ENCODE data around the gene SCD5. TPM values are rescaled to one million over a fixed set of nuclear protein-coding genes. Genes with fewer than 3 reads are reported as not detected.

The SCD5 gene
- total and polyA plus RNA-seq, 2 of the 4 experiments (the other 2 are of a cell fraction), result 12.4 to 13.5 TPM

DNA sequence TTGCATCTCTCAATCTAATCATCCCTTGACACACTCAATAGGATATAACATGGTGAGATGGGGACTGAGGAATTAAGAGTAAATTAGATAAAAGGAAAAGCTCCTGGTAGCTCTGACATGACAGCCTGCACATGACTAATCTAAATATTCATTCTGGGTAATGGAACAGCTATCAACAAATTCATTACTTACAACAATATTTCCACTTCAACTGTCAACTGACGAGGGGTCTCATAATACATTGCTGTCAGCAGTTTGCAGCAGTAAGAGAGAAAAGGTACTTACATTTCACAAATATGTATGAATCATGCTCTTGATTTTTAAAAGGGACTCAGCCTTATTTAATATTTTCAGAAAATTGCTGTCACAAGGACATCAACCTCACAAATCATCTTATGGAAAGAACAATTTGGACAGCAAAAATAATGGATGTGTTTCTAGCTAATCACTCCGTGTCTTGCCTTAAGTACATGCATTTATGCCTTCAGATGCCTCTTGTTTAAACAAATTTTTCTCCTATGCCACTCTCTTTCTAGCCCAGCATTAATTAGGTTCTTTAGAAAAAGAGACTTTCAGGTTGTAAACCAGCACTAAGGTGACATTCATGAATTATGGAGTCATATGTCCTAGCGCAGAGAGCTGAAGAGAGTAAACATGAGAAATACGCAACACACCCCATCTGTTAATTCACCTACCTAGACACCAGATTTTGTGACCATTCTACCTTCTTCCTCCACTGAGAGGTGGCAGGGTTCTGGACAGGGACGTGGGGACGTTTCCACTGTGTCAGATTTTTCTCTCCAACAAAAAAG is 137.2 kb downstream of the SCD5 start:
- dilution Hi-C loops (cut with HindIII; ENCODE audit: low sequenced_read_pairs, unreplicated experiment), result no loop called here
- H3K36me3 ChIP-seq (ENCODE audit: control insufficient read depth, insufficient read depth, low read length), result 0 out of 2 replicates have a peak, but pooled peaks cover 1% of the 10 kb centered on the region
- CTCF ChIA-PET, result no interaction called here
- no peak overlapping the region for H4K8ac ChIP-seq (ENCODE audit: low read depth in 2 of 2, low read length in 2 of 2)
- no peak overlapping the region for H4K5ac ChIP-seq (ENCODE audit: low read depth, low read length)
- no peak overlapping the region for H3K23ac ChIP-seq (ENCODE audit: low read depth, low read length)
- BruUV-seq (replicated peaks), result no TSS peak
- no peak overlapping the region for H3K4me2 ChIP-seq (ENCODE audit: low read depth, low read length)
- H2BK15ac ChIP-seq (ENCODE audit: low read depth, low read length), result no peak overlapping the region
- no peaks in the 10 kb centered on the region for H4K20me1 ChIP-seq (ENCODE audit: insufficient read depth, low read length)
- no peak overlapping the region for H2BK120ac ChIP-seq (ENCODE audit: low read depth, low read length)
- intact Hi-C loops (cut with micrococcal nuclease), result no loop called here
- H4K91ac ChIP-seq (ENCODE audit: insufficient read depth, low read depth, low read length), result no peak overlapping the region
- no peak overlapping the region for H3K14ac ChIP-seq (replicated peaks; ENCODE audit: low read depth, low read length)
- no CpG with 5 or more reads among the region's 6 CpGs for whole genome bisulfite sequencing, 2 experiments (ENCODE audit: extremely low coverage in 2 of 2, insufficient read length in 1 of 2)
- in situ Hi-C loops (cut with MboI; ENCODE audit: low sequenced_read_pairs), result no loop called here
- no peak overlapping the region for H2AK9ac ChIP-seq (replicated peaks; ENCODE audit: low read depth, low read length, poor library complexity)
- no peaks in the 10 kb centered on the region for H3K9me3 ChIP-seq (ENCODE audit: control insufficient read depth, insufficient read depth, low read length)
- TF ChIP-seq RCOR1 (IDR thresholded peaks at IDR 0.05; ENCODE audit: insufficient replicate concordance, low read length) (no peak), CTCF (conservative IDR thresholded peaks at IDR 0.05; ENCODE audit: low read depth, low read length) (no peak)
- H2BK5ac ChIP-seq (ENCODE audit: low read depth, low read length, poor library complexity, severe bottlenecking), result no peak overlapping the region
- H3K56ac ChIP-seq (ENCODE audit: extremely low read depth, insufficient read depth, low read length), result no peak overlapping the region
- no peak overlapping the region for H2AFZ ChIP-seq (replicated peaks; ENCODE audit: low read length, poor library complexity)
- H2BK20ac ChIP-seq (ENCODE audit: low read depth, low read length), result no peak overlapping the region
- H3K4ac ChIP-seq (ENCODE audit: low read depth, low read length), result no peak overlapping the region
- no peak for ATAC-seq (ENCODE audit: low read depth)
- H3K79me1 ChIP-seq (ENCODE audit: low read depth in 1 of 2, low read length in 2 of 2), result no peaks in the 10 kb centered on the region
- H3K9me1 ChIP-seq (ENCODE audit: insufficient read depth, low read length), result no peaks in the 10 kb centered on the region
- H3K18ac ChIP-seq (ENCODE audit: low read depth, low read length), result no peak overlapping the region
- no peak overlapping the region for H3K4me3 ChIP-seq (ENCODE audit: insufficient read depth, low read depth, low read length)
- no peaks in the 10 kb centered on the region for H3K27me3 ChIP-seq (ENCODE audit: control insufficient read depth, insufficient read depth, low read length)
- H3K9ac ChIP-seq (ENCODE audit: low read depth, low read length), result no peak overlapping the region
- no peak for DNase-seq
- H3K4me1 ChIP-seq (ENCODE audit: control insufficient read depth, insufficient read depth, low read length), result no peaks in the 10 kb centered on the region
- H3K27ac ChIP-seq (ENCODE audit: insufficient read depth, low read length), result no peak overlapping the region
- POLR2A ChIA-PET (ENCODE audit: unreplicated experiment), result no interaction called here
- no peak overlapping the region for H2AK5ac ChIP-seq (ENCODE audit: low read depth, low read length)

All from IMR-90 (cell line).